ENCODE data around the gene NHLRC2. TPM values are rescaled to one million over a fixed set of nuclear protein-coding genes. Genes with fewer than 3 reads are reported as not detected.

The NHLRC2 gene
- total and polyA plus RNA-seq, 2 experiments from 2014 or later: 15.5 to 28.1 TPM

DNA sequence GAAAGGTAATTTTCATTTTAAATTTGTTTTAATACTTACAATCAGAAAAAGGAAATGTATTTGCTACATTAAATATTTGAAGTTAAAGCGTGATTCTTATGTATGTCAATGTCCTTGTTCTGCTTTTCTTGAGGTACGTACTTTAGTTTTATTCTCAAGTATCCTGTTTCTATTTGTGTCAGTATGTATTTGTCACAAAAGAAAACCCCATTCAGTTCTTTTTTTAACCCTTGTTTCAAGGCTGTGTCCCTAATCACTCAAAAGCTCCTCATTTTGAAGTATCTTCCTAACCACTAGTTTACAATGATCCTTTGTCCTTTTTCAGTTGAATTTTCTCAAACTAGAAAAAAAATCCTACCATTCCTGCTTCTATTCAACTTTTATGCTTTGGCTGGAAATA, 25.2 kb downstream of the NHLRC2 start:
- TF ChIP-seq ZNF331 (CRISPR knock-in tag; IDR thresholded peaks at IDR 0.05; ENCODE audit: low read depth) (no peak), NANOG (IDR thresholded peaks at IDR 0.05; ENCODE audit: borderline replicate concordance) (no peak), JUNB (IDR thresholded peaks at IDR 0.05; ENCODE audit: unreplicated experiment) (no peak), REST (IDR thresholded peaks at IDR 0.05; ENCODE audit: unreplicated experiment) (no peak), ZNF462 (CRISPR knock-in tag; IDR thresholded peaks at IDR 0.05) (no peak), CTCF (conservative IDR thresholded peaks at IDR 0.05; ENCODE audit: low read depth in 2 of 2) (no peak), POLR2AphosphoS5 (IDR thresholded peaks at IDR 0.05; ENCODE audit: low read depth) (no peak), EZH2 (IDR thresholded peaks at IDR 0.05; ENCODE audit: low read depth, unreplicated experiment) (no peak)
- no peak overlapping the region for H3K27ac ChIP-seq (ENCODE audit: low read depth)
- Mint-ChIP-seq H3K36me3 (ENCODE audit: low read depth) (peaks cover 7% of the 10 kb centered on the region; the same call in 2 of the 3 replicates), H3K4me1 (peaks cover 3% of the 10 kb centered on the region; the same call in 2 of the 3 replicates), H3K27me3 (ENCODE audit: insufficient read depth, low read depth, poor library complexity) (no peaks in the 10 kb centered on the region), H3K9me3 (no peaks in the 10 kb centered on the region), H3K27ac (no peak overlapping the region), H3K4me3 (no peak overlapping the region)
- no peaks in the 10 kb centered on the region for H3K27me3 ChIP-seq (ENCODE audit: insufficient read depth)
- H3F3A ChIP-seq (replicated peaks; ENCODE audit: low read depth): no peaks in the 10 kb centered on the region
- DNase-seq (ENCODE audit: low spot score): no peak
- peaks cover 12% of the 10 kb centered on the region for H3K36me3 ChIP-seq (ENCODE audit: insufficient read depth)
- H2AFZ ChIP-seq: no peak overlapping the region
- H3K4me3 ChIP-seq: no peak overlapping the region
- no peak for ATAC-seq
- H4K20me1 ChIP-seq (replicated peaks; ENCODE audit: insufficient read depth): no peaks in the 10 kb centered on the region
- H3K9me2 ChIP-seq (ENCODE audit: insufficient read depth): no peaks in the 10 kb centered on the region
- H3K4me1 ChIP-seq (ENCODE audit: insufficient read depth): no peaks in the 10 kb centered on the region
- peaks cover 21% of the 10 kb centered on the region for H3K79me2 ChIP-seq (replicated peaks; ENCODE audit: insufficient read depth)
- H3K4me2 ChIP-seq: no peak overlapping the region

All from GM23338 (cell line).